Cortex of kidney (tissue), 1 donor: Measurements from ENCODE around the gene HPS5.

ENCODE experiments used
- DNase-seq: peaks from one replicate; lab custom pipeline; 2025; lab: John Stamatoyannopoulos, UW

HPS5 gene

GRCh38 chr11:18320617-18321016 is 1.3 kb downstream of the HPS5 start:
- DNase-seq = no peak

- DNase-seq = no peak
These were observed 2.0 kb downstream of the HPS5 start for GRCh38 chr11:18319914-18320313.

DNA sequence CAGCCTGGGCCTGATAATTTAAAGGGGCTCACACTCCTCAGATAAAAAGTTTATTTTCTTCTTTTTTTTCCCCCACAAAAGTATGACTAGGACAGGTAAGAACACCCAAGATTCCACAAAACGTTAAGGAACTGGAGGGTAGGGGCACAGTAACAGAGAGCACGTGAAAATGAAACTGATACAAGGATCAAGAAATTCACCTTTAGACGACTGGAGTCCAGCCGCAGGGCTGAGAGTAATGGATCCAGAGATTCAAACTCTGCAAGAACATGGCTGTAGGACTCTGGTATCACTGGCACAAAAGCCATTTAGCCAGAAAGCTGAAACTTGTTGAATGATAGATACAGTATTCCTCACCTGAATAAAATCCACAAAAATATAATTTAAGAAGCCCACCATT is 4.4 kb downstream of the HPS5 start:
- no peak for DNase-seq

GRCh38 chr11:18315893-18316292 is 6.0 kb downstream of the HPS5 start:
- DNase-seq = no peak

DNA sequence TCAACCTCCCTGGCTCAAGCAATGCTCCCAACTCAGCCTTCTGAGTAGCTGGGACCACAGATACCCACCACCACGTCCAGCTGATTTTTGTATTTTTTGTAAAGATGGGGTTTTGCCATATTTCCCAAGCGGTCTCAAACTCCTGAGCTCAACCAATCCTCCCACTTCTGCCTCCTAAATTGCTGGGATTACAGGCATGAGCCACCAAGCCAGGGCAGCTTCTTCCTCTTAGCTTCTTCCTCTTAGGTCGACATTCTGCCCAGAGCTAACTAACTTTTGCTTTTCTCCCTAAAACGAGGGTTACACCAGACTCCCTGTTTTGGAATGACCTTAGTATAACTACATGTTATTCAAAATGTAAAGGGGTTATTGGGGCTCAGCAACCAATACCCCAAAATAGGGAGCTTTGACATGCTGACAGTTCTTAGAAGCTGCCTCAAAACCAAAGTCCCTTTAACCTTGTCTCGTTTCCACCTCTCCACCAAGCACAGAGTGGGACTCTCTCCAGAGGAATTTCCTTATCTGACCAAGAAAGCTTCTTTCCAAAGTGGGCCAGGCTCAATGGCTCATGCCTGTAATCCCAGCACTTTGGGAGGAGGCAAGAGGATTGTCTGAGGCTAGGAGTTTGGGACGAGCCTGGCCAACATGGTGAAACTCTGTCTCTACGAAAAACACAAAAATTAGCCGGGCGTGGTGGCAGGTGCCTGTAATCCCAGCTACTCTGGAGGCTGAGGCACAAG is 7.0 kb downstream of the HPS5 start:
- no peak for DNase-seq

GRCh38 chr11:18313965-18314763 is 7.8 kb downstream of the HPS5 start:
- no peak for DNase-seq

DNA sequence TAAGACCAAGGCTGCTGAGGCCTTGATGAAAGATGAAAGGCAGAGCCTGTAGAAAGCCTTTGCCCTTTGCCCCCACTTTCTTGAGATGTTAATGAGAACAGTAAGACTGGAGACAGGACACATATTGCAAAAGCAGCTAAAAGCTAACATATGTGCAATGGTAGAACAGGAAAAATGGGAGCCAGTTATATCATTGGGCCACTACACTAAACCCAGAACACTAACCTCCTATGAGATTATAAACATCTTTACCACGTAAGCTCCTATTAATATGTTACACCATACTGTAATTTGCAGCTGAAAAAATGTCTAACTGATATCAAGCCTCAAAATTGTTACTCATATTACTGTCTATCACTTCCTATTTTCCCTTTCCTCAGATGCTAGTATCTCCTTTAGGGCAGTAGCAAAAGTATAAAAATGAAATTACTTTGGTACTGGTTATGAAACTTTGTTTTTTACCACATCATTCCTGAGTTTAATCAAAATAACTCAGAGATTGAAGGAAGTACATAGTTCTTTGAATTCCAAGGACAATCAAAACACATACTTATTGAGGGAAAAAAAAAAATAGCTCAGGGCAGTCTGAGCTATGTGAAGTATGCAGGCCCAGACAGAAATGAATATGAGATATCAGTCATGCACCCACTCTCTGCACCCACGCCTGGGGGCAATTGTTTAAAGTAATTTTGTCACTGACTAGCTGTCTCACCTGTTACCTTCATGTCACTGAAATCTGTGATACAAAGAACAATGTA is 9.1 kb downstream of the HPS5 start:
- DNase-seq = no peak

DNA sequence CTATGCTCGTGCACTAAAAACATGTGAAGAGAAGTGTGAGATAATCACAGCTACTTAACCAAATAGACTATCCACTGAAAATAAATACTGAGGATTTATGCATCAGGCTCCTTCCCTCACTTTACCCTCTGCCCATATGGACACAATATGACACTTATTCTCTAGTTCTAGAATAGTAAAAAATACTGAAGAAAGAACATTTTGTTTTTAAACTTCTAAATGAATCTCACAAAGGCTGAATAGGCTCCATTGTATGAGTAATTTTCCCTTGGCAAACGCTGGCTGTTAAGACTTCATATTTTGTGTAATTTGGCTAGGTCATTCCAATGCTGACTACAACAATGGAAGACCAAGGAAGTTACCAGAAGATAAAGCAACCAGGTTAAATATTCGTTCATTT is 9.9 kb downstream of the HPS5 start:
- no peak for DNase-seq

DNA sequence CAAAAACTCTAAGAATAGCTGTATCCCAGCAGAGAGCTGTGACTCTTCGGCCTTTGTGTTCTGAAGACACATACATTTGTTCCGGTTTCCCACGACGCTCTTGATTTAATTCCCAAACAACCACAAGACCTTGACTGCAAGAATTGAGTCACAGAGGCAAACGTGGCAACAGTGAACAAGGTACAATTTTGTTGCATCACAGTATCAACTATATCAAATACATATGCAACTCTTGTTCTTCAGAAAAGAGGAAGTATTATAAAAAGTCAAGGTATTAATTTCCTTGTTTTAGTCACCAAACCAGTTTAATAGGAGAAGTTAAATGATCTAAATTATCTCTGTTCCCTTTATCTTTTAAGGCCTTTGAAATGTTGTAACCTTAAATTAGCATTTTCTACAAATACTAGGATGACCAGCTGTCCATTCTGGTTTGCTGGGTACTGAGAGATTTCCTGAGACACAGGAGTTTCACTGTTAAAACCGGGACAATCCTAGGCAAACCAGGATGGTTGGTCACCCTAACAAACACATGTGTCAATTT is 11.1 kb downstream of the HPS5 start:
- DNase-seq = no peak

DNA sequence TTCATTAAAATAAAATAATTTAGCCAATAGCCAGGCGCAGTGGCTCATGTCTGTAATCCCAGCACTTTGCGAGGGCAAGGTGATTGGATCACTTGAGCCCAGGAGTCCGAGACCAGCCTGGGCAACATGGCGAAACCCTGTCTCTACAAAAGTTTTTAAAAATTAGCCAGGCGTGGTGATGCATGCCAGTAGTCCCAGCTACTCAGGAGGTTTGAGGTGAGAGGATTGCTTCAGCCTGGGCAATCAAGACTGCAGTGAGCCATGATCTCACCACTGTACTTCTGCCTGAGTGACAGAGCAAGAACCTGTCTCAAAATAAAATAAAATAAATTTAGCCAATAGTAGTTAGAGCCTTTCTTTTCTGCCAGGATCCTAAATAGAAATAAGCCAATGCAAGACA is 12.2 kb downstream of the HPS5 start:
- DNase-seq = no peak

- DNase-seq = no peak
These were observed 13.7 kb downstream of the HPS5 start for GRCh38 chr11:18308242-18308641.

GRCh38 chr11:18307461-18308139 is 14.3 kb downstream of the HPS5 start:
- no peak for DNase-seq

- no peak for DNase-seq
These were observed 17.2 kb downstream of the HPS5 start for GRCh38 chr11:18304745-18305144.

GRCh38 chr11:18299721-18300120 is 22.2 kb downstream of the HPS5 start:
- no peak for DNase-seq

- no peak for DNase-seq
These were observed 26.6 kb downstream of the HPS5 start for GRCh38 chr11:18295316-18295715.

GRCh38 chr11:18294862-18295261 is 27.1 kb downstream of the HPS5 start:
- no peak for DNase-seq

DNA sequence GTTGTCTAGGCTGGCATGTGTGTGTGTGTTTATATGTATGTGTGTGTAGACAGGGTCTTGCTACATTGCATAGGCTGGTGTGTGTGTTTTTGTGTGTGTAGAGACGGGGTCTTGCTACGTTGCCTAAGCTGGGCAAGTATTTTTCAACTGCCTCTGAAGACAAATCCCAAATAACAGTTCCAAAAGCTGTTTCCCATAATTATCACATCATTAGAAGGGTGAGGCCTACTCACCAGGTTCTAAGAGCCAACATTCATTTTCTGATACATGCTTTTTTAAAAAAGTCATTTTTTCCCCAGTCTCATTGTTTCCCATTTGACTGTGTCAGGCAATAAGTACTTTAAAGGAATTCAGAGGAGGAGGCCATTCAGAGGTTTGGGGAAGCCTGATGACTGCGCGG is 33.0 kb downstream of the HPS5 start:
- no peak for DNase-seq

DNA sequence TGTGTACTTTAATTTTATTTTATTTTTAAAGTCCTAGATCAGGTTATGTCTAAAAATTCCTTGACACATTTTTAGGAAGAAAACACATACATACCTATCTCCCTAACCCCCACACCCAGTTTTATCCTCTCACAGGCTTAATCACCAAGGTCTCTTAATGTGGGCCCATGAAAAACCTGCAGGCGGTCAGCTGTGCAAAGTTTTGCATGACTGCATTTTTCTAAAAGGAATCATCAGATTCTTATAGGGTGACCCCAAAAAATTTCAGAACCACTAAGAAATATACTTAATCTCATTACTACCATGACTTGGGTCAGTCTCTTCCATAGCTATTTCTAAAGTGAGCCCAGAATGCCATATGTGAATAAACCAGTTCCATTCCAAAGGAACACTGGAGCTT is 36.1 kb downstream of the HPS5 start:
- no peak for DNase-seq

GRCh38 chr11:18282626-18283025 is 39.3 kb downstream of the HPS5 start:
- no peak for DNase-seq

- no peak for DNase-seq
These were observed 41.4 kb downstream of the HPS5 start for GRCh38 chr11:18280438-18281045.

GRCh38 chr11:18277565-18278271 is 44.2 kb downstream of the HPS5 start:
- no peak for DNase-seq
